Endothelial cell of umbilical vein (primary cell): ENCODE results near the gene CELA1. TPM values are rescaled to one million over a fixed set of nuclear protein-coding genes. Genes with fewer than 3 reads are reported as not detected.

ENCODE experiments used
- BruUV-seq: library from RNA; stranded (reverse); fragments of 400-500 nt; replicated peaks from 2 replicates; lab custom pipeline; 2021; lab: Mats Ljungman, UMichigan
- CTCF ChIA-PET: fragments of 300-600, 350-600 bp; sonication (Branson Sonifier 250); formaldehyde crosslinking; loops from one replicate; lab custom pipeline; 2021; ENCODE audit warnings: antibody characterized with exemption, inconsistent platforms; lab: Charles Lee
- POLR2A ChIA-PET: fragments of 300-600, 350-600 bp; sonication (Branson Sonifier 250); formaldehyde crosslinking; loops from one replicate; lab custom pipeline; 2021; ENCODE audit warnings: antibody characterized with exemption, inconsistent platforms; lab: Charles Lee
- DNase-seq: peaks from one replicate; pipeline ENCODE4 v3.0.0-alpha.2; 2011; ENCODE audit warnings: low read depth, low spot score
- FAIRE-seq: peaks from 2 replicates; lab custom pipeline; 2011; peaks lifted over from hg19 to GRCh38; lab: Jason Lieb, UNC
- H2AFZ ChIP-seq: 2 replicates; pipeline ENCODE4 v1.6.0; 2012; ENCODE audit warnings: low read depth, low read length, control low read depth, inconsistent platforms
- H3K27ac ChIP-seq: 2 replicates; pipeline ENCODE4 v1.5.1; 2011; ENCODE audit warnings: low read depth, mild to moderate bottlenecking, control low read depth, low read length, moderate library complexity; ENCODE audit not compliant: insufficient read depth
- H3K27me3 ChIP-seq, 2 experiments: 2 replicates each; pipeline versions ENCODE4 v1.6.0 to v1.6.1; 2011; ENCODE audit warnings: low read length in 2 of 2, mixed read lengths in 1 of 2; ENCODE audit not compliant: control insufficient read depth in 2 of 2, insufficient read depth in 2 of 2
- H3K36me3 ChIP-seq, 2 experiments: 2 replicates in 1 of 2; 3 replicates in 1 of 2; pipeline ENCODE4 v1.5.1; 2011; ENCODE audit warnings: low read length in 2 of 2, mild to moderate bottlenecking in 1 of 2, moderate library complexity in 1 of 2; ENCODE audit not compliant: control insufficient read depth in 2 of 2, insufficient read depth in 2 of 2; ENCODE audit errors: extremely low read depth in 1 of 2
- H3K4me1 ChIP-seq: 3 replicates; pipeline ENCODE4 v1.5.1; 2011; ENCODE audit warnings: mild to moderate bottlenecking, low read length; ENCODE audit not compliant: control insufficient read depth, insufficient read depth; ENCODE audit errors: extremely low read depth
- H3K4me2 ChIP-seq: 2 replicates; pipeline ENCODE4 v1.6.1; 2011; ENCODE audit warnings: low read length, control low read depth, mixed read lengths; ENCODE audit not compliant: insufficient read depth
- H3K4me3 ChIP-seq, 3 experiments: fragments of 200-600 bp in 1 of 3; sonication (generic), shearing (Covaris generic) in 1 of 3; replicated peaks in 1 of 3; 2 replicates each; pipeline ENCODE4 v1.5.1; 2011 to 2016; ENCODE audit warnings: control low read depth in 3 of 3, low read length in 3 of 3, mild to moderate bottlenecking in 2 of 3, inconsistent platforms in 1 of 3, low read depth in 1 of 3, moderate library complexity in 1 of 3; ENCODE audit not compliant: insufficient read depth in 1 of 3
- H3K79me2 ChIP-seq: 2 replicates; pipeline ENCODE4 v1.6.0; 2012; ENCODE audit warnings: low read length, inconsistent platforms; ENCODE audit not compliant: control insufficient read depth, insufficient read depth
- H3K9ac ChIP-seq: replicated peaks from 2 replicates; pipeline ENCODE3; 2011; ENCODE audit warnings: low read length, control low read depth; ENCODE audit not compliant: insufficient read depth; ENCODE audit errors: extremely low read depth
- H3K9me1 ChIP-seq: replicated peaks from 3 replicates; pipeline ENCODE4 v1.6.0; 2011; ENCODE audit warnings: mild to moderate bottlenecking, low read length; ENCODE audit not compliant: control insufficient read depth, insufficient read depth; ENCODE audit errors: extremely low read depth
- H3K9me3 ChIP-seq: replicated peaks from 2 replicates; pipeline ENCODE4 v1.5.1; 2012; ENCODE audit warnings: low read length, inconsistent platforms; ENCODE audit not compliant: control insufficient read depth, insufficient read depth
- H4K20me1 ChIP-seq: replicated peaks from 2 replicates; pipeline ENCODE3; 2011; ENCODE audit warnings: mild to moderate bottlenecking, low read length; ENCODE audit not compliant: control insufficient read depth, insufficient read depth; ENCODE audit errors: extremely low read depth
- CTCF ChIP-seq, 2 donors: IDR thresholded peaks; 1 replicate in 1 of 2; 2 replicates in 1 of 2; pipeline ENCODE4 v1.5.1; 2011; ENCODE audit warnings: low read length in 2 of 2, mild to moderate bottlenecking in 2 of 2, moderate library complexity in 2 of 2, control low read depth in 1 of 2, inconsistent platforms in 1 of 2, low read depth in 1 of 2; ENCODE audit not compliant: insufficient read depth in 1 of 2; ENCODE audit errors: extremely low read depth in 1 of 2
- EZH2 ChIP-seq: IDR thresholded peaks from 2 replicates; pipeline ENCODE4 v1.6.1; 2012; ENCODE audit warnings: borderline replicate concordance, low read depth, mild to moderate bottlenecking, moderate library complexity, low read length, inconsistent platforms; ENCODE audit not compliant: severe bottlenecking
- FOS ChIP-seq: IDR thresholded peaks from 2 replicates; pipeline ENCODE4 v1.6.1; 2011; ENCODE audit warnings: mild to moderate bottlenecking, low read length, moderate library complexity, borderline replicate concordance; ENCODE audit not compliant: insufficient read depth
- GATA2 ChIP-seq: IDR thresholded peaks from 2 replicates; pipeline ENCODE4 v1.7.0; 2011; ENCODE audit warnings: low read depth, mild to moderate bottlenecking, moderate library complexity, mixed read lengths, low read length; ENCODE audit not compliant: insufficient read length, insufficient read depth
- JUN ChIP-seq: IDR thresholded peaks from 2 replicates; pipeline ENCODE4 v1.6.1; 2011; ENCODE audit warnings: borderline replicate concordance, low read depth; ENCODE audit not compliant: insufficient read length, insufficient read depth
- MAX ChIP-seq: IDR thresholded peaks from 2 replicates; pipeline ENCODE4 v1.6.1; 2011; ENCODE audit not compliant: insufficient read depth, insufficient read length
- MYC ChIP-seq: IDR thresholded peaks from one replicate; pipeline ENCODE4 v1.6.1; 2011; ENCODE audit warnings: mild to moderate bottlenecking, low read depth, low read length
- POLR2A ChIP-seq: IDR thresholded peaks from 2 replicates; pipeline ENCODE4 v1.6.1; 2012; ENCODE audit warnings: low read depth, mild to moderate bottlenecking, control low read depth, low read length
- POLR2AphosphoS5 ChIP-seq: IDR thresholded peaks from 2 replicates; pipeline ENCODE4 v1.6.1; 2012; ENCODE audit warnings: low read depth, mild to moderate bottlenecking, control low read depth, low read length, moderate library complexity; ENCODE audit not compliant: insufficient read depth
- dilution Hi-C: fragments of 300-500 bp; cut with MboI; formaldehyde crosslinking; loops from one replicate; pipeline ENCODE4 v1.15.0; 2019; ENCODE audit warnings: low sequenced_read_pairs; ENCODE audit not compliant: extremely low pct_ligation_motif_present
- intact Hi-C: fragments of 100-400 bp; cut with micrococcal nuclease; formaldehyde crosslinking; loops from one replicate; pipeline ENCODE4 v1.10.0; 2022
- polyA plus RNA-seq, 4 experiments: library from polyadenylated mRNA; depleted of rRNA in 3 of 4; stranded (reverse) in 3 of 4; unstranded in 1 of 4; fragments of >200 nt; gene quantifications; 2 replicates each; pipeline versions ENCODE4 v1.2.1 to v1.2.3, GENCODE V29; 2011 to 2012; ENCODE audit warnings: missing spikeins in 1 of 4
- total RNA-seq: library from RNA; stranded (reverse); gene quantifications from 2 replicates; pipeline ENCODE4 v1.2.3, GENCODE V29; 2021

The CELA1 gene
- total and polyA plus RNA-seq, 2 donors (not counting 3 experiments of a cell fraction or from before 2014, with no cell fraction given): not detected

GRCh38 chr12:51383269-51383905 is 36.9 kb upstream of the CELA1 start:
- no peak overlapping the region for H3K9ac ChIP-seq
- no peak overlapping the region for H3K4me3 ChIP-seq
- BruUV-seq: no TSS peak
- ChIA-PET CTCF (interaction anchor here (1.2 kb wide), 1 partner anchor 15 kb away, joined by 3 read pairs; no protein-coding TSS in a partner anchor), POLR2A (no interaction called here)
- no peaks in the 10 kb centered on the region for H3K36me3 ChIP-seq
- intact Hi-C loops (no loop called here), dilution Hi-C loops (no loop called here)
- no peaks in the 10 kb centered on the region for H3K9me3 ChIP-seq
- no peaks in the 10 kb centered on the region for H4K20me1 ChIP-seq
- H2AFZ ChIP-seq: no peak overlapping the region
- H3K4me1 ChIP-seq: peaks cover 4% of the 10 kb centered on the region
- no peaks in the 10 kb centered on the region for H3K79me2 ChIP-seq
- TF ChIP-seq FOS (no peak), POLR2A (no peak), EZH2 (no peak), MAX (no peak), JUN (no peak), CTCF (IDR thresholded peaks at IDR 0.05; ENCODE audit: extremely low read depth in 1 of 2, insufficient read depth in 1 of 2, low read depth in 1 of 2, low read length in 2 of 2) (no peak), GATA2 (no peak), POLR2AphosphoS5 (no peak), MYC (no peak)
- no peak overlapping the region for H3K27ac ChIP-seq
- DNase-seq (no peak), FAIRE-seq (no peak)
- H3K4me2 ChIP-seq: no peak overlapping the region
- H3K9me1 ChIP-seq: no peaks in the 10 kb centered on the region
- H3K27me3 ChIP-seq: no peaks in the 10 kb centered on the region
